Liver (tissue), 9 donors: ENCODE data around the gene CDH16. TPM values are rescaled to one million over a fixed set of nuclear protein-coding genes. Genes with fewer than 3 reads are reported as not detected.

Source experiments
- DNase-seq: peaks from one replicate; pipeline ENCODE4 v3.0.0-alpha.2; 2017; ENCODE audit warnings: low spot score
- H3K27ac ChIP-seq, 2 donors: one replicate each; pipeline ENCODE4 v1.7.0; 2013; ENCODE audit warnings: inconsistent platforms in 2 of 2, low read length in 2 of 2, control low read depth in 1 of 2, low read depth in 1 of 2, mild to moderate bottlenecking in 1 of 2
- H3K27me3 ChIP-seq, 4 donors: one replicate each; pipeline versions ENCODE4 v1.6.1 to v1.7.0; 2013; ENCODE audit warnings: low read length in 3 of 4, inconsistent platforms in 1 of 4, mild to moderate bottlenecking in 1 of 4, moderate library complexity in 1 of 4; ENCODE audit not compliant: control insufficient read depth in 4 of 4, insufficient read depth in 4 of 4
- H3K36me3 ChIP-seq, 4 donors: one replicate each; pipeline versions ENCODE4 v1.6.1 to v1.7.0; 2013; ENCODE audit warnings: low read length in 3 of 4, mild to moderate bottlenecking in 3 of 4, low read depth in 1 of 4, moderate library complexity in 1 of 4; ENCODE audit not compliant: control insufficient read depth in 4 of 4, insufficient read depth in 3 of 4
- H3K4me1 ChIP-seq, 4 donors: one replicate each; pipeline versions ENCODE4 v1.6.1 to v1.7.0; 2013; ENCODE audit warnings: low read length in 3 of 4, mild to moderate bottlenecking in 3 of 4, moderate library complexity in 1 of 4; ENCODE audit not compliant: control insufficient read depth in 4 of 4, insufficient read depth in 4 of 4
- H3K4me3 ChIP-seq, 3 donors: one replicate each; pipeline versions ENCODE4 v1.6.1 to v1.7.0; 2013; ENCODE audit warnings: low read length in 3 of 3, control low read depth in 1 of 3, low read depth in 1 of 3, mild to moderate bottlenecking in 1 of 3
- H3K9ac ChIP-seq, 2 donors: one replicate each; pipeline ENCODE4 v1.7.0; 2013; ENCODE audit warnings: low read length in 2 of 2, mild to moderate bottlenecking in 2 of 2, moderate library complexity in 2 of 2, control low read depth in 1 of 2, low read depth in 1 of 2
- H3K9me3 ChIP-seq, 4 donors: one replicate each; pipeline versions ENCODE4 v1.6.1 to v1.7.0; 2013; ENCODE audit warnings: low read length in 3 of 4; ENCODE audit not compliant: control insufficient read depth in 4 of 4
- EGR1 ChIP-seq, 2 donors: IDR thresholded peaks; 2 replicates each; pipeline ENCODE4 v1.6.1; 2016 to 2018; ENCODE audit warnings: antibody characterized with exemption in 2 of 2, low read depth in 2 of 2
- FOXA1 ChIP-seq: IDR thresholded peaks from 2 replicates; pipeline ENCODE4 v1.6.1; 2016; ENCODE audit warnings: antibody characterized with exemption
- FOXA2 ChIP-seq: IDR thresholded peaks from 2 replicates; pipeline ENCODE4 v1.6.1; 2016; ENCODE audit warnings: antibody characterized with exemption
- GABPA ChIP-seq, 2 donors: IDR thresholded peaks in 1 of 2; conservative IDR thresholded peaks in 1 of 2; 2 replicates each; pipeline ENCODE4 v1.6.1; 2016; ENCODE audit warnings: antibody characterized with exemption in 2 of 2, mild to moderate bottlenecking in 1 of 2, moderate library complexity in 1 of 2
- HNF4A ChIP-seq, 2 donors: conservative IDR thresholded peaks; 2 replicates each; pipeline ENCODE4 v1.6.1; 2016; ENCODE audit warnings: antibody characterized with exemption in 2 of 2, mild to moderate bottlenecking in 2 of 2
- HNF4G ChIP-seq: IDR thresholded peaks from 2 replicates; pipeline ENCODE4 v1.6.1; 2016; ENCODE audit warnings: antibody characterized with exemption
- NR2F2 ChIP-seq: IDR thresholded peaks from 2 replicates; pipeline ENCODE4 v1.6.1; 2016; ENCODE audit warnings: antibody characterized with exemption
- RAD21 ChIP-seq, 2 donors: IDR thresholded peaks; 2 replicates each; pipeline ENCODE4 v1.6.1; 2016; ENCODE audit warnings: antibody characterized with exemption in 2 of 2, mild to moderate bottlenecking in 2 of 2
- RXRA ChIP-seq, 2 donors: IDR thresholded peaks; 2 replicates each; pipeline ENCODE4 v1.6.1; 2017 to 2018; ENCODE audit warnings: antibody characterized with exemption in 2 of 2, mild to moderate bottlenecking in 1 of 2
- SP1 ChIP-seq: IDR thresholded peaks from 2 replicates; pipeline ENCODE4 v1.6.1; 2018; ENCODE audit warnings: antibody characterized with exemption, mild to moderate bottlenecking
- TAF1 ChIP-seq: conservative IDR thresholded peaks from 2 replicates; pipeline ENCODE4 v1.6.1; 2016; ENCODE audit warnings: antibody characterized with exemption, mild to moderate bottlenecking
- YY1 ChIP-seq: IDR thresholded peaks from 2 replicates; pipeline ENCODE4 v1.6.1; 2016; ENCODE audit warnings: antibody characterized with exemption, mild to moderate bottlenecking
- WGBS: extraction: QIAGEN DNeasy Blood & Tissue Kit; methylation state at CpG from one replicate; pipeline ENCODE4 v1.1.7; 2013; 5-methylcytosine and 5-hydroxymethylcytosine counted together
- polyA plus RNA-seq, 2 donors: library from polyadenylated mRNA; stranded (reverse) in 1 of 2; unstranded in 1 of 2; fragments of 200-250 nt in 1 of 2; fragments of >200 nt in 1 of 2; fragmentation: Nextera tagmentation in 1 of 2; extraction: Ambion mirVana in 1 of 2; gene quantifications; one replicate each; pipeline versions ENCODE4 v1.2.1 to v1.2.3, GENCODE V29; 2013 to 2015
- total RNA-seq, 2 donors: library from RNA; depleted of rRNA; stranded (reverse); fragments of >200 nt; gene quantifications; one replicate each; pipeline ENCODE4 v1.2.3, GENCODE V29; 2014
- TF ChIP-seq, protein P1 (sequence below): IDR thresholded peaks from 2 replicates; pipeline ENCODE4 v1.6.1; 2016; ENCODE audit warnings: antibody characterized with exemption
- TF ChIP-seq, protein P2 (sequence below): IDR thresholded peaks from 2 replicates; pipeline ENCODE4 v1.6.1; 2016; ENCODE audit warnings: antibody characterized with exemption
- TF ChIP-seq, protein P3 (sequence below): fragments of 150-350 bp; IDR thresholded peaks from 2 replicates; pipeline ENCODE4 v1.5.1; 2017; ENCODE audit warnings: improper control_type of control experiment, low read depth, low read length; ENCODE audit not compliant: missing input control
- TF ChIP-seq, protein P4 (sequence below): IDR thresholded peaks from 2 replicates; pipeline ENCODE4 v1.6.1; 2016; ENCODE audit warnings: antibody characterized with exemption, mild to moderate bottlenecking
- donor health status: healthy.
- donor health status: healthy.
- donor health status: healthy.
- donor health status: healthy.
- donor health status: healthy.

CDH16 gene
- total and polyA plus RNA-seq, 4 donors: 0.56 TPM; not detected in 3

DNA sequence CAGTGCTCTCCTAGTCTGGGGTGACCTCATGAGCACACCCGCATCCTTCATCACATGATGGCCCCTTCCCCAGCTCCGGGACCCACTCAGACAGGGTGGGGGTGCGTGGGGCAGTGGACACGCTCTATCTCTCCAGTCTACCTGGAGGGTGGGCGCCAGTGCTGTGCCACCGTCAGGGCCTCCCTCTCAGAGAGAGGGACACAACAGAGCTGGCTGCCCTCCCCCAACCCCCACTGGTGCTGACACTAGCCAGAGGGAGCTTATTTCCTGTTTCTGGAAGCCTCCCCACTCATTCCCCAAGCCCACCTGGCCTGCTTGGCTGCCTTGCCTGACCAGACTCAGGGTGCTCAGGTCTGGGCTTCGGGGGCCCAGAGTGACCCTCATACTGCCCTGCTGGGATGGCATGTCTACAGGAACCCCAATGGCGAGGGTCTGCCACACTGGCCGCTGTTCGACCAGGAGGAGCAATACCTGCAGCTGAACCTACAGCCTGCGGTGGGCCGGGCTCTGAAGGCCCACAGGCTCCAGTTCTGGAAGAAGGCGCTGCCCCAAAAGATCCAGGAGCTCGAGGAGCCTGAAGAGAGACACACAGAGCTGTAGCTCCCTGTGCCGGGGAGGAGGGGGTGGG lies 24.9 kb upstream of the CDH16 start:
- no peak overlapping the region for H3K9ac ChIP-seq
- H3K4me3 ChIP-seq: no peak overlapping the region
- WGBS: 96% methylated on average over 15 of the region's 15 CpGs
- TF ChIP-seq NR2F2 (no peak), EGR1 (IDR thresholded peaks at IDR 0.05; ENCODE audit: low read depth in 2 of 2) (no peak), SP1 (no peak), YY1 (no peak), RXRA (IDR thresholded peaks at IDR 0.05) (no peak), HNF4G (no peak), RAD21 (IDR thresholded peaks at IDR 0.05) (no peak), FOXA1 (no peak), HNF4A (conservative IDR thresholded peaks at IDR 0.05) (no peak), GABPA (IDR thresholded peaks at IDR 0.05 in 1 of 2, conservative IDR thresholded peaks at IDR 0.05 in 1 of 2) (no peak), TAF1 (no peak)
- TF ChIP-seq, protein P1, sequence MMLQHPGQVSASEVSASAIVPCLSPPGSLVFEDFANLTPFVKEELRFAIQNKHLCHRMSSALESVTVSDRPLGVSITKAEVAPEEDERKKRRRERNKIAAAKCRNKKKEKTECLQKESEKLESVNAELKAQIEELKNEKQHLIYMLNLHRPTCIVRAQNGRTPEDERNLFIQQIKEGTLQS: no peak
- TF ChIP-seq, protein P2, sequence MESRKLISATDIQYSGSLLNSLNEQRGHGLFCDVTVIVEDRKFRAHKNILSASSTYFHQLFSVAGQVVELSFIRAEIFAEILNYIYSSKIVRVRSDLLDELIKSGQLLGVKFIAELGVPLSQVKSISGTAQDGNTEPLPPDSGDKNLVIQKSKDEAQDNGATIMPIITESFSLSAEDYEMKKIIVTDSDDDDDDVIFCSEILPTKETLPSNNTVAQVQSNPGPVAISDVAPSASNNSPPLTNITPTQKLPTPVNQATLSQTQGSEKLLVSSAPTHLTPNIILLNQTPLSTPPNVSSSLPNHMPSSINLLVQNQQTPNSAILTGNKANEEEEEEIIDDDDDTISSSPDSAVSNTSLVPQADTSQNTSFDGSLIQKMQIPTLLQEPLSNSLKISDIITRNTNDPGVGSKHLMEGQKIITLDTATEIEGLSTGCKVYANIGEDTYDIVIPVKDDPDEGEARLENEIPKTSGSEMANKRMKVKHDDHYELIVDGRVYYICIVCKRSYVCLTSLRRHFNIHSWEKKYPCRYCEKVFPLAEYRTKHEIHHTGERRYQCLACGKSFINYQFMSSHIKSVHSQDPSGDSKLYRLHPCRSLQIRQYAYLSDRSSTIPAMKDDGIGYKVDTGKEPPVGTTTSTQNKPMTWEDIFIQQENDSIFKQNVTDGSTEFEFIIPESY: no peak
- TF ChIP-seq, protein P3, sequence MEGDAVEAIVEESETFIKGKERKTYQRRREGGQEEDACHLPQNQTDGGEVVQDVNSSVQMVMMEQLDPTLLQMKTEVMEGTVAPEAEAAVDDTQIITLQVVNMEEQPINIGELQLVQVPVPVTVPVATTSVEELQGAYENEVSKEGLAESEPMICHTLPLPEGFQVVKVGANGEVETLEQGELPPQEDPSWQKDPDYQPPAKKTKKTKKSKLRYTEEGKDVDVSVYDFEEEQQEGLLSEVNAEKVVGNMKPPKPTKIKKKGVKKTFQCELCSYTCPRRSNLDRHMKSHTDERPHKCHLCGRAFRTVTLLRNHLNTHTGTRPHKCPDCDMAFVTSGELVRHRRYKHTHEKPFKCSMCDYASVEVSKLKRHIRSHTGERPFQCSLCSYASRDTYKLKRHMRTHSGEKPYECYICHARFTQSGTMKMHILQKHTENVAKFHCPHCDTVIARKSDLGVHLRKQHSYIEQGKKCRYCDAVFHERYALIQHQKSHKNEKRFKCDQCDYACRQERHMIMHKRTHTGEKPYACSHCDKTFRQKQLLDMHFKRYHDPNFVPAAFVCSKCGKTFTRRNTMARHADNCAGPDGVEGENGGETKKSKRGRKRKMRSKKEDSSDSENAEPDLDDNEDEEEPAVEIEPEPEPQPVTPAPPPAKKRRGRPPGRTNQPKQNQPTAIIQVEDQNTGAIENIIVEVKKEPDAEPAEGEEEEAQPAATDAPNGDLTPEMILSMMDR: no peak
- TF ChIP-seq, protein P4, sequence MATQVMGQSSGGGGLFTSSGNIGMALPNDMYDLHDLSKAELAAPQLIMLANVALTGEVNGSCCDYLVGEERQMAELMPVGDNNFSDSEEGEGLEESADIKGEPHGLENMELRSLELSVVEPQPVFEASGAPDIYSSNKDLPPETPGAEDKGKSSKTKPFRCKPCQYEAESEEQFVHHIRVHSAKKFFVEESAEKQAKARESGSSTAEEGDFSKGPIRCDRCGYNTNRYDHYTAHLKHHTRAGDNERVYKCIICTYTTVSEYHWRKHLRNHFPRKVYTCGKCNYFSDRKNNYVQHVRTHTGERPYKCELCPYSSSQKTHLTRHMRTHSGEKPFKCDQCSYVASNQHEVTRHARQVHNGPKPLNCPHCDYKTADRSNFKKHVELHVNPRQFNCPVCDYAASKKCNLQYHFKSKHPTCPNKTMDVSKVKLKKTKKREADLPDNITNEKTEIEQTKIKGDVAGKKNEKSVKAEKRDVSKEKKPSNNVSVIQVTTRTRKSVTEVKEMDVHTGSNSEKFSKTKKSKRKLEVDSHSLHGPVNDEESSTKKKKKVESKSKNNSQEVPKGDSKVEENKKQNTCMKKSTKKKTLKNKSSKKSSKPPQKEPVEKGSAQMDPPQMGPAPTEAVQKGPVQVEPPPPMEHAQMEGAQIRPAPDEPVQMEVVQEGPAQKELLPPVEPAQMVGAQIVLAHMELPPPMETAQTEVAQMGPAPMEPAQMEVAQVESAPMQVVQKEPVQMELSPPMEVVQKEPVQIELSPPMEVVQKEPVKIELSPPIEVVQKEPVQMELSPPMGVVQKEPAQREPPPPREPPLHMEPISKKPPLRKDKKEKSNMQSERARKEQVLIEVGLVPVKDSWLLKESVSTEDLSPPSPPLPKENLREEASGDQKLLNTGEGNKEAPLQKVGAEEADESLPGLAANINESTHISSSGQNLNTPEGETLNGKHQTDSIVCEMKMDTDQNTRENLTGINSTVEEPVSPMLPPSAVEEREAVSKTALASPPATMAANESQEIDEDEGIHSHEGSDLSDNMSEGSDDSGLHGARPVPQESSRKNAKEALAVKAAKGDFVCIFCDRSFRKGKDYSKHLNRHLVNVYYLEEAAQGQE: no peak
- H3K9me3 ChIP-seq: no peaks in the 10 kb centered on the region
- no peaks in the 10 kb centered on the region for H3K27me3 ChIP-seq
- H3K27ac ChIP-seq: no peak overlapping the region
- no peak for DNase-seq
- peaks cover 31 to 47% (median 40%) of the 10 kb centered on the region in 4 donors for H3K36me3 ChIP-seq
- peaks cover 8 to 32% (median 26%) of the 10 kb centered on the region in 4 donors for H3K4me1 ChIP-seq

DNA sequence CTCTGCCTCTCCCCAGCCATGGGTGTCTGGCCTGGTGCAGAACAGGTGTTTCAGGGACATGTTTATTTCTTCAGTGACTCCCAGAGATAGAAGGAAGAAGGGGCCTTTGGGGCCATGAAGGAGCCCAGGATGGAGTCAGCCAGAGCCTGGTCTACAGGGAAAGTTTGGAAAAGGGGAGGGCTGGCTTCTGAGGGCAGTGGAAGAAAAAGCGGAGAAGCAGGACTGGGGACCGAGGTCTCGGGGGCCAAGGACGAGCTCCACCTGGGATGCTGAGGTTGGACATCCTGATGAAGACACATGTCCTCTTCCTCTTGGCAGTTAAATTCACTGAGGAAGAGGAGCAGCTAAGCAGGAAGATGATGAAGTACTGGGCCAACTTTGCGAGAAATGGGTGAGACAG lies 24.3 kb upstream of the CDH16 start:
- no peak for DNase-seq
- WGBS: 79% methylated on average over 5 of the region's 5 CpGs
- peaks cover 9 to 32% (median 26%) of the 10 kb centered on the region in 4 donors for H3K4me1 ChIP-seq

More for the DNA sequence above, 24.3 kb upstream of the CDH16 start:
- H3K9ac ChIP-seq: no peak overlapping the region
- peaks cover 31 to 47% (median 40%) of the 10 kb centered on the region in 4 donors for H3K36me3 ChIP-seq
- H3K27me3 ChIP-seq: no peaks in the 10 kb centered on the region
- H3K4me3 ChIP-seq: no peak overlapping the region
- H3K27ac ChIP-seq: no peak overlapping the region
- H3K9me3 ChIP-seq: no peaks in the 10 kb centered on the region
- TF ChIP-seq HNF4A (conservative IDR thresholded peaks at IDR 0.05) (no peak), GABPA (IDR thresholded peaks at IDR 0.05 in 1 of 2, conservative IDR thresholded peaks at IDR 0.05 in 1 of 2) (no peak), FOXA2 (no peak)
